Esophagus muscularis mucosa (tissue), 3 donors: ENCODE data around the gene RASL10A.

Source experiments
- CTCF ChIP-seq, 3 experiments: fragments of 200-600 bp in 2 of 3; fragments of 450-650 bp in 1 of 3; sonication (generic) in 2 of 3; IDR thresholded peaks; one replicate each; pipeline ENCODE4 v1.5.1; 2017 to 2019; ENCODE audit warnings: antibody characterized with exemption in 3 of 3, mild to moderate bottlenecking in 2 of 3, moderate library complexity in 1 of 3
- POLR2A ChIP-seq: fragments of 450-650 bp; IDR thresholded peaks from one replicate; pipeline ENCODE4 v1.6.1; 2017; ENCODE audit warnings: antibody characterized with exemption, moderate library complexity, mild to moderate bottlenecking, low read depth

- no peak for TF ChIP-seq CTCF (IDR thresholded peaks at IDR 0.05)
- TF ChIP-seq POLR2A: no peak
These were observed 42.9 kb downstream of the RASL10A start for GRCh38 chr22:29272624-29273023.
